ENCODE data around the gene AADACL4.
"Not testable (repeated sequence)": the region's sequence is repeated elsewhere in the genome, so short reads cannot be mapped to it uniquely, and the experiment has no call there.

Gene AADACL4

DNA sequence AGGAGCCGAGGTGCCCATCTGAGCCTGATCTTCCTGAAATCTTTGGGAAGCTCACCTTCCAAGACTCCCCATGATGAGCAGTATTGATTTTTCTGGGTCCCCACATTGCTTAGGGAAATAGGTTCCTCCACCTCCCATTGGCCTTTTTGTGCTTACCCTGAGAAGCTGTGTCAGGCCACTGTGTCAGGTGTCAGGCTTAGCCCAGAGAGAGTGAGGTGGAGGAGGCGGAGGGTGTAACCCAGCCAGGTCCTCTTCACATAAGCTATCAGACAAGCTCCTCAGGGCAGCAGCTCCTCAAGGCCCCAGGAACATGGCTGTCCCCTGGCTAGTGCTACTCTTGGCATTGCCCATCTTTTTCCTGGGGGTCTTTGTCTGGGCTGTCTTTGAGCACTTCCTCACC lies 352 bp downstream of the AADACL4 start:
- Histone ChIP-seq H3K9me3 (ENCODE audit: insufficient read depth, low read length) (no peaks in the 10 kb centered on the region), H3K79me2 (ENCODE audit: low read length) (no peaks in the 10 kb centered on the region), H3K9ac (ENCODE audit: low read length) (no peak overlapping the region), H3K27me3 (ENCODE audit: low read depth, low read length) (no peaks in the 10 kb centered on the region), H3K36me3 (replicated peaks; ENCODE audit: low read depth, low read length) (no peaks in the 10 kb centered on the region), H3K4me2 (ENCODE audit: low read length) (no peak overlapping the region), H4K20me1 (ENCODE audit: insufficient read depth, low read length) (no peaks in the 10 kb centered on the region), H3K4me3 (ENCODE audit: low read length) (no peak overlapping the region), H3K27ac (ENCODE audit: low read length) (no peak overlapping the region), H2AFZ (ENCODE audit: low read depth, low read length) (no peak overlapping the region), H3K4me1 (ENCODE audit: low read length) (no peaks in the 10 kb centered on the region)
- TF ChIP-seq EZH2phosphoT487 (IDR thresholded peaks at IDR 0.05; ENCODE audit: low read depth): no peak
- TF ChIP-seq, protein P1, sequence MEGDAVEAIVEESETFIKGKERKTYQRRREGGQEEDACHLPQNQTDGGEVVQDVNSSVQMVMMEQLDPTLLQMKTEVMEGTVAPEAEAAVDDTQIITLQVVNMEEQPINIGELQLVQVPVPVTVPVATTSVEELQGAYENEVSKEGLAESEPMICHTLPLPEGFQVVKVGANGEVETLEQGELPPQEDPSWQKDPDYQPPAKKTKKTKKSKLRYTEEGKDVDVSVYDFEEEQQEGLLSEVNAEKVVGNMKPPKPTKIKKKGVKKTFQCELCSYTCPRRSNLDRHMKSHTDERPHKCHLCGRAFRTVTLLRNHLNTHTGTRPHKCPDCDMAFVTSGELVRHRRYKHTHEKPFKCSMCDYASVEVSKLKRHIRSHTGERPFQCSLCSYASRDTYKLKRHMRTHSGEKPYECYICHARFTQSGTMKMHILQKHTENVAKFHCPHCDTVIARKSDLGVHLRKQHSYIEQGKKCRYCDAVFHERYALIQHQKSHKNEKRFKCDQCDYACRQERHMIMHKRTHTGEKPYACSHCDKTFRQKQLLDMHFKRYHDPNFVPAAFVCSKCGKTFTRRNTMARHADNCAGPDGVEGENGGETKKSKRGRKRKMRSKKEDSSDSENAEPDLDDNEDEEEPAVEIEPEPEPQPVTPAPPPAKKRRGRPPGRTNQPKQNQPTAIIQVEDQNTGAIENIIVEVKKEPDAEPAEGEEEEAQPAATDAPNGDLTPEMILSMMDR (IDR thresholded peaks at IDR 0.05; ENCODE audit: low read depth, low read length): no peak

DNA sequence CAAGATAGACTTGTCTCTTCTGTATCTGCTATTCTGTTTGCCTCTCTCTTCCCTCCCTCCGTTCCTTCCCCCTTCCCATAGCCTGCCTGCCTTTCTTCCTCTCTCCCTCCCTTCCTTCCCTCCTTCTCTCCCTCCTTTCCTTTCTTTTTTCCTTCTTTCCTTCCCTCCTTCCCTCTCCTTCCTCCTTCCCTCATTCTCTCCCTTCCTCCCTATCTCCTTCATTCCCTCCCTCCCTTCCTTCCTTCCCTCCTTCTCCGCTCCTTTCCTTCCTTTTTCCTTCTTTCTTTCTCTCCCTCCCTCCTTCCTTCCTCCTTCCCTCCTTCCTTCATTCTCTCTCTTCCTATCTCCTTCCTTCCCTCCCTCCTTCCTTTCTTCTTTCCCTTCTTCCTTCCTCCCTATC lies 944 bp downstream of the AADACL4 start:
- H3K79me2 ChIP-seq (ENCODE audit: low read length): no peaks in the 10 kb centered on the region
- H3K9ac ChIP-seq (ENCODE audit: low read length): no peak overlapping the region
- no peaks in the 10 kb centered on the region for H3K36me3 ChIP-seq (replicated peaks; ENCODE audit: low read depth, low read length)
- H2AFZ ChIP-seq (ENCODE audit: low read depth, low read length): no peak overlapping the region
- no peak overlapping the region for H3K4me2 ChIP-seq (ENCODE audit: low read length)
- H3K4me3 ChIP-seq (ENCODE audit: low read length): no peak overlapping the region
- H3K27me3 ChIP-seq (ENCODE audit: low read depth, low read length): no peaks in the 10 kb centered on the region
- H3K4me1 ChIP-seq (ENCODE audit: low read length): no peaks in the 10 kb centered on the region
- H4K20me1 ChIP-seq (ENCODE audit: insufficient read depth, low read length): no peaks in the 10 kb centered on the region
- no peak for TF ChIP-seq EZH2phosphoT487 (IDR thresholded peaks at IDR 0.05; ENCODE audit: low read depth)
- TF ChIP-seq, protein P1 (IDR thresholded peaks at IDR 0.05; ENCODE audit: low read depth, low read length): no peak
- no peaks in the 10 kb centered on the region for H3K9me3 ChIP-seq (ENCODE audit: insufficient read depth, low read length)
- no peak overlapping the region for H3K27ac ChIP-seq (ENCODE audit: low read length)

DNA sequence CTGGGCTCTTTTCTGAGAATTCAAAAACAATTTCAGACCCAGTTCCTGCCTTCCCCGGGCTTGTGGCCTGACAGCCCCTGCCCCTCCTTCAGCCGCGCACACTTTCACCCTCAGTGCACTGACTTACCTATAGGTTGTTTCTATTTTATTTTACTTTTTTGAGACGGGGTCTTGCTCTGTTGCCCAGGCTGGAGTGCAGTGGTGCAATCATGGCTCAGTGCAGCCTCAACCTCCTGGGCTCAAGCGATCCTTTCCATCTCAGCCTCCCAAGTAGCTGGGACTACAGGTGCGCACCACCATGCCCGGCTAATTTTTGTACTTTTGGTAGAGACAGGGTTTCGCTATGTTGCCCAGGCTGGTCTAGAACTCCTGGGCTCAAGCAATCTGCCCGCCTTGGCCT lies 1.5 kb downstream of the AADACL4 start:
- H3K4me3 ChIP-seq (ENCODE audit: low read length); H3K9ac ChIP-seq (ENCODE audit: low read length); H3K36me3 ChIP-seq (replicated peaks; ENCODE audit: low read depth, low read length); H3K27ac ChIP-seq (ENCODE audit: low read length); H4K20me1 ChIP-seq (ENCODE audit: insufficient read depth, low read length); H3K4me2 ChIP-seq (ENCODE audit: low read length); H3K79me2 ChIP-seq (ENCODE audit: low read length); H3K4me1 ChIP-seq (ENCODE audit: low read length); H2AFZ ChIP-seq (ENCODE audit: low read depth, low read length); H3K9me3 ChIP-seq (ENCODE audit: insufficient read depth, low read length); H3K27me3 ChIP-seq (ENCODE audit: low read depth, low read length): not testable (repeated sequence)

DNA sequence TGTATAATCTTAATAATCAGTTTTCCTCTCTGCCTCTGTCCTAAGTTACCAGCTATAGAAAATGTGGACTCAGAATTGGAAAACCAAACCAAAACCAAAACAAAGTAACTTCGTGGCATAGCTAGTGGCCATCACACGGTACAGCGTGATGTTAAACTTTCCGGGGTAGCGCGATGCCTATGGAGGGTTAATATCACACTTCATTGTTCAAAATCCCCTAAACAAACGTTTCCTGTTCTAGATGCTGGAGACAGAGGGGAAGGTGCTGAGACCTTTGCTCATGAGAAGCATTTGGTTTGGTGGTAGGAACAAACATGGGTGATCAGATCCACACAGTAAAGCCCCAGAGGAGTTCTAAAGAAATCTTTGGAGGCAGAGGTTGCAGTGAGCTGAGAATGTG lies 4.9 kb downstream of the AADACL4 start:
- no peak overlapping the region for H3K4me2 ChIP-seq (ENCODE audit: low read length)
- no peaks in the 10 kb centered on the region for H3K36me3 ChIP-seq (replicated peaks; ENCODE audit: low read depth, low read length)
- no peaks in the 10 kb centered on the region for H3K79me2 ChIP-seq (ENCODE audit: low read length)
- no peak overlapping the region for H3K27ac ChIP-seq (ENCODE audit: low read length)
- H4K20me1 ChIP-seq (ENCODE audit: insufficient read depth, low read length): no peaks in the 10 kb centered on the region
- H3K9ac ChIP-seq (ENCODE audit: low read length): no peak overlapping the region
- no peaks in the 10 kb centered on the region for H3K27me3 ChIP-seq (ENCODE audit: low read depth, low read length)
- H3K9me3 ChIP-seq (ENCODE audit: insufficient read depth, low read length): no peaks in the 10 kb centered on the region
- H2AFZ ChIP-seq (ENCODE audit: low read depth, low read length): no peak overlapping the region
- TF ChIP-seq, protein P1 (IDR thresholded peaks at IDR 0.05; ENCODE audit: low read depth, low read length): no peak
- no peak for TF ChIP-seq EZH2phosphoT487 (IDR thresholded peaks at IDR 0.05; ENCODE audit: low read depth)
- H3K4me3 ChIP-seq (ENCODE audit: low read length): no peak overlapping the region
- no peaks in the 10 kb centered on the region for H3K4me1 ChIP-seq (ENCODE audit: low read length)

DNA sequence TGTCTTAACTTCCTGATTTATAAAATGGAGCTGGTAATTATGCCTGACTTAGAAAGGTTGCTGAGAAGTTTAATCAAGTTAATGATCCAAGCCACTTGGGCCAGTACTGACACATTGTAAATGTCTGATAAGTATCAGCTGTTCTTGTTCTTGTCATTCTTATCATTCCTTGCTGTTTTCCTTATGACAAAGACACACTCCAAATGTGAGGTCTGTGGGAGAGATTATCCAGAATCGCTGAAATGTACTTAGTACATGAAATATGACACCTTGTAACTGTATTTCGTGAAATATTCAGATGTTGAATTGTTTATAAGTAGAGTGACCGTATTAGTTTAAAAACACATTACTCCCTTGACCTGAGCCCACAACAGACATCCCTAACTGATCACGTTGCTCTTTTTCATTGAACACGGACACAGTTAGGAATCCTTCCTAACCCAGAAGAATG lies 6.1 kb downstream of the AADACL4 start:
- Histone ChIP-seq H3K79me2 (ENCODE audit: low read length) (no peaks in the 10 kb centered on the region), H3K4me1 (ENCODE audit: low read length) (no peaks in the 10 kb centered on the region), H3K27ac (ENCODE audit: low read length) (no peak overlapping the region), H3K4me3 (ENCODE audit: low read length) (no peak overlapping the region), H2AFZ (ENCODE audit: low read depth, low read length) (no peak overlapping the region), H3K4me2 (ENCODE audit: low read length) (no peak overlapping the region), H3K9ac (ENCODE audit: low read length) (no peak overlapping the region), H4K20me1 (ENCODE audit: insufficient read depth, low read length) (no peaks in the 10 kb centered on the region), H3K27me3 (ENCODE audit: low read depth, low read length) (no peaks in the 10 kb centered on the region), H3K36me3 (replicated peaks; ENCODE audit: low read depth, low read length) (no peaks in the 10 kb centered on the region), H3K9me3 (ENCODE audit: insufficient read depth, low read length) (no peaks in the 10 kb centered on the region)
- no peak for TF ChIP-seq EZH2phosphoT487 (IDR thresholded peaks at IDR 0.05; ENCODE audit: low read depth)
- TF ChIP-seq, protein P1 (IDR thresholded peaks at IDR 0.05; ENCODE audit: low read depth, low read length): no peak

Measured in OCI-LY3 (cell line).